Endodermal cell (in vitro differentiated cells): ENCODE results near the gene ILKAP. TPM values are rescaled to one million over a fixed set of nuclear protein-coding genes. Genes with fewer than 3 reads are reported as not detected.

Experiments
- DNase-seq: peaks from one replicate; pipeline ENCODE4 v3.0.0-alpha.2; 2017
- H3K27ac ChIP-seq: 2 replicates; pipeline ENCODE4 v1.5.1; 2013; ENCODE audit warnings: mild to moderate bottlenecking, low read depth, low read length, moderate library complexity
- H3K27me3 ChIP-seq: 2 replicates; pipeline ENCODE4 v1.6.1; 2013; ENCODE audit warnings: mild to moderate bottlenecking, low read length, moderate library complexity; ENCODE audit not compliant: insufficient read depth, control insufficient read depth, poor library complexity, severe bottlenecking
- H3K36me3 ChIP-seq: 2 replicates; pipeline ENCODE4 v1.7.0; 2013; ENCODE audit warnings: mild to moderate bottlenecking, low read length, moderate library complexity; ENCODE audit not compliant: control insufficient read depth, insufficient read depth
- H3K4me1 ChIP-seq: one replicate; pipeline ENCODE4 v1.7.0; 2013; ENCODE audit warnings: low read length; ENCODE audit not compliant: control insufficient read depth, insufficient read depth
- H3K4me3 ChIP-seq: 2 replicates; pipeline ENCODE4 v1.5.1; 2013; ENCODE audit warnings: mild to moderate bottlenecking, low read length, moderate library complexity
- H3K9ac ChIP-seq: 2 replicates; pipeline ENCODE4 v1.6.1; 2013; ENCODE audit warnings: mild to moderate bottlenecking, low read length, moderate library complexity; ENCODE audit not compliant: poor library complexity, severe bottlenecking; ENCODE audit errors: extremely low read depth
- H3K9me3 ChIP-seq: 2 replicates; pipeline ENCODE4 v1.6.1; 2013; ENCODE audit warnings: mild to moderate bottlenecking, low read length, moderate library complexity; ENCODE audit not compliant: control insufficient read depth
- H3K27ac Mint-ChIP-seq: 2 replicates; pipeline ENCODE4 v1.8.0; 2020; ENCODE audit warnings: mixed read lengths
- H3K27me3 Mint-ChIP-seq: 2 replicates; pipeline ENCODE4 v1.8.0; 2021; ENCODE audit warnings: mild to moderate bottlenecking, mixed read lengths; ENCODE audit not compliant: insufficient read depth
- H3K36me3 Mint-ChIP-seq: 2 replicates; pipeline ENCODE4 v1.8.0; 2020; ENCODE audit warnings: low read depth, mixed read lengths
- H3K4me1 Mint-ChIP-seq: 2 replicates; pipeline ENCODE4 v1.8.0; 2020; ENCODE audit warnings: mixed read lengths
- H3K4me3 Mint-ChIP-seq: 2 replicates; pipeline ENCODE4 v1.8.0; 2020; ENCODE audit warnings: mild to moderate bottlenecking, moderate library complexity, mixed read lengths
- H3K9me3 Mint-ChIP-seq: 2 replicates; pipeline ENCODE4 v1.8.0; 2020; ENCODE audit warnings: mild to moderate bottlenecking, mixed read lengths
- WGBS, 2 experiments: methylation state at CpG; one replicate each; pipeline versions ENCODE4 v1.1.5 to v1.1.7; 2013; ENCODE audit warnings: missing lambda C conversion rate in 2 of 2, mixed read lengths in 1 of 2; ENCODE audit not compliant: insufficient coverage in 1 of 2, insufficient read length in 1 of 2; 5-methylcytosine and 5-hydroxymethylcytosine counted together
- total RNA-seq, 2 donors: library from RNA; stranded (reverse); fragmentation: NEBNext Ultra II Directional in 1 of 2; extraction: Animal tissue kit (Norgen Biotek cat#: 25700) in 1 of 2; gene quantifications; 2 replicates in 1 of 2; 3 replicates in 1 of 2; pipeline ENCODE4 v1.2.1, GENCODE V29; 2021
- TF ChIP-seq, protein P1 (sequence below): fragments of 200-600 bp; sonication (generic); conservative IDR thresholded peaks from 2 replicates; pipeline ENCODE4 v1.5.0; 2021; ENCODE audit warnings: antibody characterized with exemption, mild to moderate bottlenecking

Gene ILKAP
- total RNA-seq, 2 donors from 2014 or later: 40.9 to 46.4 TPM

DNA sequence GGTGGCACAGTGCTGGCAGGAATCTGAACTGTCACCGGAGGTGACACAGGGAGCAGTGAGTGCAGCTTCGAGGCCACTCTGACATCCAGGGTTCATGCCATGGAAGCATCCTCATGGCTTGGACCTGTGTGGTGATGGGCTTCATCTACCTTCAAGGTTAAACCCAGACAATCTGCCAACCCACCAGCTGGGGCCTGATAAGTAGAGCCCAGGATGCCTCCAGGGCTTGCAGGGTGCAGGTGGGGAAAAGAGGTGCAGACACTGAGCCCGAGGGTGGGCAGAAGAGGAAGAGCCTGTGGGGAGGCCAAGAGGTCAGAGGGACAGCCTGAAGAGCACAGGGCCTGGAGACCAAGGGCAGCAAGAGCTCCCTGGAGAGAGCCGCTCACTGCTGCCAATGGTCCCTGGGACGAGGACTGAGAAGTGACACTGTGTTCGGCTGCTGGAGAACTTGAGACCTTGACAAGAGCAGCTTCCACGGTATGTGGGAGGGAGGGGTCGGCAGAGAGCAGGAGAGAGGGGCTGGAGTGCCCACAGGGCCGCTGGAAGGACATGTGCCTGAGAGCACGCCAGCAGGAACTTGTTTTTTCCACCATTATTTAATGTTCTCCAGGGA lies 44.5 kb upstream of the ILKAP start:
- Histone ChIP-seq H3K36me3 (peaks cover 52% of the 10 kb centered on the region), H3K9me3 (no peaks in the 10 kb centered on the region), H3K27me3 (no peaks in the 10 kb centered on the region), H3K9ac (no peak overlapping the region), H3K27ac (no peak overlapping the region), H3K4me3 (no peak overlapping the region), H3K4me1 (no peaks in the 10 kb centered on the region)
- WGBS, 2 experiments: 86 to 90% methylated on average over 8 to 10 of the region's 10 CpGs
- Mint-ChIP-seq H3K27me3 (no peaks in the 10 kb centered on the region), H3K27ac (no peak overlapping the region), H3K4me3 (no peak overlapping the region), H3K4me1 (no peaks in the 10 kb centered on the region), H3K36me3 (peaks cover 54% of the 10 kb centered on the region), H3K9me3 (no peaks in the 10 kb centered on the region)
- no peak for DNase-seq
- TF ChIP-seq, protein P1, sequence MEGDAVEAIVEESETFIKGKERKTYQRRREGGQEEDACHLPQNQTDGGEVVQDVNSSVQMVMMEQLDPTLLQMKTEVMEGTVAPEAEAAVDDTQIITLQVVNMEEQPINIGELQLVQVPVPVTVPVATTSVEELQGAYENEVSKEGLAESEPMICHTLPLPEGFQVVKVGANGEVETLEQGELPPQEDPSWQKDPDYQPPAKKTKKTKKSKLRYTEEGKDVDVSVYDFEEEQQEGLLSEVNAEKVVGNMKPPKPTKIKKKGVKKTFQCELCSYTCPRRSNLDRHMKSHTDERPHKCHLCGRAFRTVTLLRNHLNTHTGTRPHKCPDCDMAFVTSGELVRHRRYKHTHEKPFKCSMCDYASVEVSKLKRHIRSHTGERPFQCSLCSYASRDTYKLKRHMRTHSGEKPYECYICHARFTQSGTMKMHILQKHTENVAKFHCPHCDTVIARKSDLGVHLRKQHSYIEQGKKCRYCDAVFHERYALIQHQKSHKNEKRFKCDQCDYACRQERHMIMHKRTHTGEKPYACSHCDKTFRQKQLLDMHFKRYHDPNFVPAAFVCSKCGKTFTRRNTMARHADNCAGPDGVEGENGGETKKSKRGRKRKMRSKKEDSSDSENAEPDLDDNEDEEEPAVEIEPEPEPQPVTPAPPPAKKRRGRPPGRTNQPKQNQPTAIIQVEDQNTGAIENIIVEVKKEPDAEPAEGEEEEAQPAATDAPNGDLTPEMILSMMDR: no peak

DNA sequence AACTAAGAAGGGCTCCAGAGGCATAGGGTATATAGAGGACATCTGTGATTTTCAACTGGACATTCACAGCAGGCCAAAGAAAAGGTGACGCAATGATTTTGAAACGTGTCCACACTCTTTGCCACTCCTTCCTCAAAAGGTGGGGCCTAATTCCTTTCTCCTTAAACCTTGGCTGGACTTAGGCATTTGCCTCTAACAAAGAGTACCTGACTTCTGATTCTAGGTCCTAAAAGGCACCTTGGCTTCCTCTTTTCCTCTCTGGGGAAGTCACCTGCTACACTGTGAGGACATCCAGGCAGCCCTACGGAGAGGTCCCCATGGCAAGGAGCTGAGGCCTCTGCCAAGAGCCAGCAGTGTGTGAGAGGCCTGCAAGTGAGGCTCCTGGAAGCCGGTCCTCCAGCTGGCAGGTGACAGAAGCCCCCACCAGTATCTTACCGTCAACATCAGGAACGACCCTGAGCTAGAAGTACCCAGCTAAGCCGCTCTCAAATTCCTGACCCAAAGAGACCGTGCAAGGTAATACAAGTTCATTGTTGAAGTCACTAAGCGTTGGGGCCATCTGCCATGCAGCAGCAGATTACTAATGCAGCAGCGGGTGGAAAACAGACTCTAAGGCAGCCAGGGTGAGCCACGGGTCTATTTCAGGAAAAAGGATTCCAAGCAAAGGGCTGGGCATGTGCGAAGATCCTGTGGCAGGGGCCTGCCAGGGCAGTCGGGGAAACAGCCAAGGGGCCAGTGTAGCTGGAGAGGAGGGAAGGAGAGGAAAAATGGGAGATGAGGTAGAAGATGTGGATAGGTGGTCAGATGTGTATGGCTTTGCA lies 43.7 kb upstream of the ILKAP start:
- Histone ChIP-seq H3K4me1 (no peaks in the 10 kb centered on the region), H3K9ac (no peak overlapping the region), H3K36me3 (peaks cover 45% of the 10 kb centered on the region), H3K4me3 (no peak overlapping the region), H3K27me3 (no peaks in the 10 kb centered on the region), H3K9me3 (no peaks in the 10 kb centered on the region), H3K27ac (peak overlapping the region; percentile 17)
- Mint-ChIP-seq H3K4me1 (no peaks in the 10 kb centered on the region), H3K36me3 (peaks cover 47% of the 10 kb centered on the region), H3K27ac (no peak overlapping the region), H3K27me3 (peaks cover 4% of the 10 kb centered on the region), H3K4me3 (no peak overlapping the region), H3K9me3 (no peaks in the 10 kb centered on the region)
- DNase-seq: no peak
- TF ChIP-seq, protein P1: no peak
- 93 to 94% methylated on average over 12 to 13 of the region's 13 CpGs for WGBS, 2 experiments

DNA sequence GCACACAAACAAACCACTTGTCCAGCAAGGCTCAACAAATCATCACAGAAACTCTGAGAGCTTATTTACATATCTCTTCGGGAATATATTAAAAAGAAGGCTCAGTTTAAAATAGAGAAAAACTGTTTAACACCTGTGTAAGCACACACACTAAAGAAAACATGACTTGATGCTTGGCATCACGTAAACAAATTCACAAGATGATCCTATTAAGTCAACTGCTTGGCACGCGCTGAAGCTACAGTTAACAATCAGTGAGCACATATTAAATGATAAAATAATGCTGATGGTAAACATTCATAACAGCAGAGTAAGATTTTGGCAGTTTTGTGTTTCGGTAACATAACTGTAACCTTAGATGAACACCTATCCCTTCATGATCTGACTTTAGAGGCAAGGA lies 40.7 kb upstream of the ILKAP start:
- TF ChIP-seq, protein P1: no peak
- Histone ChIP-seq H3K9ac (no peak overlapping the region), H3K27ac (no peak overlapping the region), H3K9me3 (no peaks in the 10 kb centered on the region), H3K27me3 (peaks cover under 1% of the 10 kb centered on the region), H3K4me3 (no peak overlapping the region), H3K36me3 (peaks cover 19% of the 10 kb centered on the region), H3K4me1 (no peaks in the 10 kb centered on the region)
- no peak for DNase-seq
- WGBS, 2 experiments: 93 to 100% methylated on average over 3 to 5 of the region's 5 CpGs
- peaks cover 36% of the 10 kb centered on the region for H3K36me3 Mint-ChIP-seq
- H3K4me1 Mint-ChIP-seq: no peaks in the 10 kb centered on the region
- no peaks in the 10 kb centered on the region for H3K9me3 Mint-ChIP-seq
- no peak overlapping the region for H3K4me3 Mint-ChIP-seq
- H3K27me3 Mint-ChIP-seq: peaks cover 17% of the 10 kb centered on the region
- H3K27ac Mint-ChIP-seq: no peak overlapping the region
